Cardiac fibroblast (primary cell): Measurements from ENCODE around the gene LIPT2.
A peak's percentile ranks its signal among the peaks of the same experiment; 100 is the strongest.

ENCODE experiments used
- DNase-seq, 2 donors: peaks; one replicate each; pipeline versions ENCODE4 v3.0.0 to v3.0.0-alpha.2; 2010; ENCODE audit warnings: low read depth in 2 of 2
- H3K4me3 ChIP-seq, 2 donors: replicated peaks in 1 of 2; 1 replicate in 1 of 2; 2 replicates in 1 of 2; pipeline ENCODE4 v1.5.1; 2011; ENCODE audit warnings: low read depth in 2 of 2, low read length in 2 of 2, mild to moderate bottlenecking in 2 of 2, moderate library complexity in 1 of 2
- TF ChIP-seq, protein P1 (sequence below): IDR thresholded peaks from one replicate; pipeline ENCODE4 v1.5.1; 2011; ENCODE audit warnings: low read depth, mild to moderate bottlenecking, low read length, inconsistent platforms

The LIPT2 gene

DNA sequence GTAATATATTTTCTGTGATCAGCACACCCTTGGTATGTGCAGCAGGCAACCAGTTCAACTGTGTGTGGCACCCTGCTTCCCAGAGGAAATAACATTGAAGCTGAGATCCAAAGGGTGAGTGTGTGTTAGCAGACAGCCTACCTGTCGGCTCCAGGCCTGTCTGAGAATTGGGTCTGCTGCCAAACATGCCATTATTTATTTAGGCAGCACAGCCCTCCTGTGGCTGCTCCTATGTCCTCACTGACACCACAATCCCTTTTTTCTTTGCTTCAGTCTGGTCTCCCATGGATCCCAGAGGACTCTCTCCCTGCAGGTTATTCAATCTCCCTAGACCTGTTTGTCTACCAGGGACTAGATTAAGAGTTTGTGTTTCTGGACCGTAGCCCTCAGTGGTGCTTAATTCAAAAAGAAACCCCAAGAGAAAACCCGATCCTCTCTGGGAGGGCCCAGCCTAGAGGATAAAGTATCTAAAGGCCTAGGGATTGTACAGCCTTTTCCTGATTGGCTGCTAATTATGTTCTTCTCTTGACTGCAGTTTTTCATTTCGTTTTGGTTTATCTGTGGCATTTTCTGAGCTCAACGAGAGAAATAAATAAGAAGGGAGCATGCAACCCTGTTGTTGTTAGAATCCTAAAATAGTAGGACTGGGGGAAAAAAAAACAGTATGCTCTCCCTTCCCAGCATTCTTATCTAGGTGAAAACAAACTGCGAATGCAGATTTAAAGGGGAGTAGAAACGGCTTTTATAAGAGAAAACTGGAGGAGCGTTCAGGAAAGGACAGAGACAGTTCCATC is 50.3 kb downstream of the LIPT2 start:
- TF ChIP-seq, protein P1, sequence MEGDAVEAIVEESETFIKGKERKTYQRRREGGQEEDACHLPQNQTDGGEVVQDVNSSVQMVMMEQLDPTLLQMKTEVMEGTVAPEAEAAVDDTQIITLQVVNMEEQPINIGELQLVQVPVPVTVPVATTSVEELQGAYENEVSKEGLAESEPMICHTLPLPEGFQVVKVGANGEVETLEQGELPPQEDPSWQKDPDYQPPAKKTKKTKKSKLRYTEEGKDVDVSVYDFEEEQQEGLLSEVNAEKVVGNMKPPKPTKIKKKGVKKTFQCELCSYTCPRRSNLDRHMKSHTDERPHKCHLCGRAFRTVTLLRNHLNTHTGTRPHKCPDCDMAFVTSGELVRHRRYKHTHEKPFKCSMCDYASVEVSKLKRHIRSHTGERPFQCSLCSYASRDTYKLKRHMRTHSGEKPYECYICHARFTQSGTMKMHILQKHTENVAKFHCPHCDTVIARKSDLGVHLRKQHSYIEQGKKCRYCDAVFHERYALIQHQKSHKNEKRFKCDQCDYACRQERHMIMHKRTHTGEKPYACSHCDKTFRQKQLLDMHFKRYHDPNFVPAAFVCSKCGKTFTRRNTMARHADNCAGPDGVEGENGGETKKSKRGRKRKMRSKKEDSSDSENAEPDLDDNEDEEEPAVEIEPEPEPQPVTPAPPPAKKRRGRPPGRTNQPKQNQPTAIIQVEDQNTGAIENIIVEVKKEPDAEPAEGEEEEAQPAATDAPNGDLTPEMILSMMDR, result peak; percentile 21
- DNase-seq, result peak; percentile 26 to 47
- H3K4me3 ChIP-seq, result no peak overlapping the region

DNA sequence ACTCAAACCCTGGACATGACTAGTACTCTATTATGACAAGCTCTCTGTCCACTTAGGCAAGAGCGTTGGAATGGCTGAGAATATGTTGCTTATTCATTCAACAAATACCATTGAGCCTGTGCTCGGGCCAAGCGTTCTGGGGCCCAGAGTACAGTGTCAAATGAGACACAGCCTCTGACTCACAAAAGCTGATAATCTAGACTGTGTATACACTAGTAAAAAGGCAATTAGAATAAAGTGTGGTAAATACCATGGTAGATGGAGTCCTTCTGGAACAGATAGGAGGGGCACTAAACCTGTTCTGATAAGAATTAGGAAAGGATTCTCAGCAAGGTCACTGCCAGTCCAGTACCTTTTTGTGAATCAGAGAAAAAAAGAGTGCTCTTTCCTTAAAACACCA is 50.9 kb downstream of the LIPT2 start:
- DNase-seq, result peak in 1 of 2 donors; percentile 73
- TF ChIP-seq, protein P1, result no peak
- no peak overlapping the region for H3K4me3 ChIP-seq
